K562 (cell line): ENCODE results near the gene PLAC1. TPM values are rescaled to one million over a fixed set of nuclear protein-coding genes. Genes with fewer than 3 reads are reported as not detected.

Experiments used
- ARHGAP35 ChIP-seq: fragments of 450-650 bp; IDR thresholded peaks from 2 replicates; pipeline ENCODE4 v1.6.1; 2018; ENCODE audit not compliant: partially characterized antibody
- ATF7 ChIP-seq: fragments of 450-650 bp; IDR thresholded peaks from 2 replicates; pipeline ENCODE4 v1.7.1; 2014; ENCODE audit warnings: mild to moderate bottlenecking, moderate library complexity
- EP300 ChIP-seq: IDR thresholded peaks from 2 replicates; pipeline ENCODE4 v1.6.1; 2012; ENCODE audit warnings: low read length, improper control_type of control experiment
- HSF4 ChIP-seq: fragments of 250-450 bp; sonication (Bioruptor Pico); IDR thresholded peaks from 2 replicates; pipeline ENCODE4 v2.1.2; 2022; ENCODE audit warnings: mild to moderate bottlenecking, moderate library complexity, borderline replicate concordance
- JUN ChIP-seq, 2 experiments: sonication (generic) in 1 of 2; formaldehyde crosslinking in 1 of 2; IDR thresholded peaks; 2 replicates each; pipeline versions ENCODE4 v1.6.1 to v1.8.0; 2012 to 2022; ENCODE audit warnings: borderline replicate concordance in 2 of 2, mild to moderate bottlenecking in 2 of 2, improper control_type of control experiment in 1 of 2, low read depth in 1 of 2, low read length in 1 of 2, missing genetic modification reagents in 1 of 2
- KLF10 ChIP-seq: fragments of 250-450 bp; sonication (Bioruptor Pico); IDR thresholded peaks from 2 replicates; pipeline ENCODE4 v1.6.1; 2021; ENCODE audit warnings: matching md5 sums
- MECOM ChIP-seq: fragments of 250-450 bp; sonication (Bioruptor Pico); IDR thresholded peaks from 2 replicates; pipeline ENCODE4 v1.8.0; 2022; ENCODE audit warnings: inconsistent platforms
- NBN ChIP-seq: fragments of 450-650 bp; IDR thresholded peaks from 2 replicates; pipeline ENCODE4 v1.6.1; 2016; ENCODE audit warnings: low read depth, mild to moderate bottlenecking
- PHF21A ChIP-seq: fragments of 450-650 bp; IDR thresholded peaks from 2 replicates; pipeline ENCODE4 v1.6.1; 2017; ENCODE audit warnings: low read depth, borderline replicate concordance
- SMARCC2 ChIP-seq: fragments of 450-650 bp; IDR thresholded peaks from 2 replicates; pipeline ENCODE4 v1.6.1; 2017; ENCODE audit warnings: antibody characterized with exemption, moderate library complexity, mild to moderate bottlenecking, low read depth
- SNRNP70 ChIP-seq: fragments of 200-400 bp; formaldehyde crosslinking; optimal IDR thresholded peaks from 2 replicates; pipeline ENCODE3; 2017; ENCODE audit warnings: low read depth, low read length
- TEAD1 ChIP-seq, 2 experiments: fragments of 450-650 bp in 1 of 2; sonication (generic) in 1 of 2; formaldehyde crosslinking; IDR thresholded peaks; 2 replicates each; pipeline versions ENCODE4 v1.4.0 to v1.8.0; 2020 to 2022; ENCODE audit warnings: mild to moderate bottlenecking in 2 of 2, missing genetic modification reagents in 1 of 2
- TOE1 ChIP-seq, 2 experiments: fragments of 450-650 bp in 1 of 2; sonication (generic) in 1 of 2; formaldehyde crosslinking in 1 of 2; IDR thresholded peaks; 2 replicates each; pipeline versions ENCODE4 v1.7.1 to v1.8.0; 2016 to 2022; ENCODE audit warnings: borderline replicate concordance in 2 of 2, mild to moderate bottlenecking in 2 of 2, antibody characterized with exemption in 1 of 2, inconsistent platforms in 1 of 2, low read depth in 1 of 2, missing genetic modification reagents in 1 of 2, moderate library complexity in 1 of 2
- TSC22D4 ChIP-seq: fragments of 450-650 bp; IDR thresholded peaks from 2 replicates; pipeline ENCODE4 v1.6.1; 2016; ENCODE audit warnings: missing genetic modification characterization, missing biosample characterization, control low read depth
- XRCC5 ChIP-seq: fragments of 200-400 bp; formaldehyde crosslinking; IDR thresholded peaks from 2 replicates; pipeline ENCODE4 v1.6.1; 2017; ENCODE audit warnings: low read depth, mild to moderate bottlenecking, low read length
- ZNF57 ChIP-seq: fragments of 450-650 bp; formaldehyde crosslinking; IDR thresholded peaks from 2 replicates; pipeline ENCODE4 v1.4.0; 2020; ENCODE audit warnings: mild to moderate bottlenecking, moderate library complexity
- ZNF584 ChIP-seq: fragments of 200-800 bp; sonication (Bioruptor generic); IDR thresholded peaks from 2 replicates; pipeline ENCODE4 v1.6.1; 2016; ENCODE audit warnings: low read depth, mild to moderate bottlenecking, missing genetic modification characterization, missing compliant biosample characterization
- ZNF75A ChIP-seq: fragments of 450-650 bp; formaldehyde crosslinking; IDR thresholded peaks from 2 replicates; pipeline ENCODE4 v1.4.0; 2020; ENCODE audit warnings: mild to moderate bottlenecking
- polyA plus RNA-seq, 8 experiments: library from polyadenylated mRNA; depleted of rRNA in 4 of 8; stranded (reverse) in 5 of 8; unstranded in 3 of 8; fragments of >200 nt; fragmentation: Nextera tagmentation in 2 of 8; fragmentation: Illumina TruSeq in 1 of 8; extraction: Ambion mirVana in 2 of 8; extraction: Trizol in 1 of 8; gene quantifications; 2 replicates each; pipeline versions ENCODE4 v1.2.1 to v1.2.3, GENCODE V29; 2011 to 2014; ENCODE audit warnings: inconsistent platforms in 1 of 8, missing spikeins in 1 of 8
- total RNA-seq, 7 experiments: library from RNA; depleted of rRNA in 6 of 7; stranded (reverse); fragments of >200 nt in 6 of 7; fragmentation: Illumina TruSeq in 2 of 7; extraction: Trizol in 2 of 7; gene quantifications; 2 replicates each; pipeline versions ENCODE4 v1.2.1 to v1.2.3, GENCODE V29; 2011 to 2021; ENCODE audit warnings: low replicate concordance in 1 of 7
- TF ChIP-seq, protein P1 (sequence below): IDR thresholded peaks from 2 replicates; pipeline ENCODE4 v1.6.1; 2016; ENCODE audit warnings: missing genetic modification characterization, missing compliant biosample characterization
- TF ChIP-seq, protein P2 (sequence below): IDR thresholded peaks from 3 replicates; pipeline ENCODE4 v1.6.1; 2011; ENCODE audit warnings: borderline replicate concordance, mild to moderate bottlenecking; ENCODE audit not compliant: insufficient read length, insufficient read depth
- TF ChIP-seq, protein P3 (sequence below), 2 experiments: fragments of 450-650 bp in 1 of 2; IDR thresholded peaks; 2 replicates each; pipeline ENCODE4 v1.6.1; 2011 to 2017; ENCODE audit warnings: low read depth in 2 of 2, antibody characterized with exemption in 1 of 2, borderline replicate concordance in 1 of 2, low read length in 1 of 2, mild to moderate bottlenecking in 1 of 2, mixed read lengths in 1 of 2; ENCODE audit not compliant: control insufficient read depth in 1 of 2

The PLAC1 gene
- total and polyA plus RNA-seq, 9 of the 15 experiments (the other 6 are each of a cell fraction or from before 2014, with no cell fraction given), result 0.82 to 9.1 (median 1.7) TPM

DNA sequence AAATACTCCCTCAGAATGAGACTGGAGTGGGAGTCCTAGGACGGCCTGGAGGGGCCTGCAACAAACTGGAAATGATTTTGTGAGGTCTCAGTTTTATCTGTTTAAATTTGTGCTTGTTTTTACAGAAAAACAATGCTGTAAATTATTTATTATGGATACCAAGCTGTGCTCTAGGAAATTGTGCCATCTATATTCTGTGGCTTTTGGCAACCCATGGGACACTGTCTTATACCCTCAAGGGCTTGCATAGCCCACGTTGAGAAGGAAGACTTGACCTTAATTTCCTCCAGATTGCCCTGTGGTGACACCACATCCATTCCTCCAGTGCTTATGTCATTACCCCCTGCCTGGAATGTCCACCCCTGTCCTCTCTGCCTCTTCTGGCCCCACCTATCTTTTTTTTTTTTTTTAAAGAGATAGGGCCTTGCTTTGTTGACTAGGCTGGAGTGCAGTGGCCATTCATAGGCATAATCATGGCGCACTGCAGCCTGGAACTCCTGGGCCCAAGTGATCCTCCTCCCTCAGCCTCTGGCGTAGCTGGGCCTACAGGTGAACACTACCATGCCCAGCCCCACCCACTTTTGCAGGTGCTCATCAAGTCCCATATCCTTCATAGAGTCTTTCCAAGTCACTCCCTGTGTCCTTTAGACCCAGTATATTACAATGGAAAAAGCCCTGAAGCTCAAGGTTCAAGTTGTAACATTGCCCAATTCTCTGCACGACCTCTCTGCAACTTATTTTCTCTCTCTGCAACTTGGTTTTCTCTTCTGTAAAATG, 120.9 kb downstream of the PLAC1 start (continued):
- peak; percentile 43; the same call in 1 of the 2 replicates for TF ChIP-seq ATF7
- TF ChIP-seq ZNF57 (CRISPR knock-in tag), result no peak
- TF ChIP-seq MECOM (CRISPR knock-in tag), result no peak
- TF ChIP-seq PHF21A, result no peak
- TF ChIP-seq KLF10 (CRISPR knock-in tag), result no peak
- TF ChIP-seq, protein P1, sequence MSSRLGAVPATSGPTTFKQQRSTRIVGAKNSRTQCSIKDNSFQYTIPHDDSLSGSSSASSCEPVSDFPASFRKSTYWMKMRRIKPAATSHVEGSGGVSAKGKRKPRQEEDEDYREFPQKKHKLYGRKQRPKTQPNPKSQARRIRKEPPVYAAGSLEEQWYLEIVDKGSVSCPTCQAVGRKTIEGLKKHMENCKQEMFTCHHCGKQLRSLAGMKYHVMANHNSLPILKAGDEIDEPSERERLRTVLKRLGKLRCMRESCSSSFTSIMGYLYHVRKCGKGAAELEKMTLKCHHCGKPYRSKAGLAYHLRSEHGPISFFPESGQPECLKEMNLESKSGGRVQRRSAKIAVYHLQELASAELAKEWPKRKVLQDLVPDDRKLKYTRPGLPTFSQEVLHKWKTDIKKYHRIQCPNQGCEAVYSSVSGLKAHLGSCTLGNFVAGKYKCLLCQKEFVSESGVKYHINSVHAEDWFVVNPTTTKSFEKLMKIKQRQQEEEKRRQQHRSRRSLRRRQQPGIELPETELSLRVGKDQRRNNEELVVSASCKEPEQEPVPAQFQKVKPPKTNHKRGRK (tag), result no peak
- TF ChIP-seq, protein P2, sequence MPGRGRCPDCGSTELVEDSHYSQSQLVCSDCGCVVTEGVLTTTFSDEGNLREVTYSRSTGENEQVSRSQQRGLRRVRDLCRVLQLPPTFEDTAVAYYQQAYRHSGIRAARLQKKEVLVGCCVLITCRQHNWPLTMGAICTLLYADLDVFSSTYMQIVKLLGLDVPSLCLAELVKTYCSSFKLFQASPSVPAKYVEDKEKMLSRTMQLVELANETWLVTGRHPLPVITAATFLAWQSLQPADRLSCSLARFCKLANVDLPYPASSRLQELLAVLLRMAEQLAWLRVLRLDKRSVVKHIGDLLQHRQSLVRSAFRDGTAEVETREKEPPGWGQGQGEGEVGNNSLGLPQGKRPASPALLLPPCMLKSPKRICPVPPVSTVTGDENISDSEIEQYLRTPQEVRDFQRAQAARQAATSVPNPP, result no peak
- TF ChIP-seq SMARCC2, result no peak
- TF ChIP-seq ZNF75A, result no peak
- 0 out of 2 replicates have a peak, but pooled peaks have one; percentile 3 for TF ChIP-seq TOE1 (IDR thresholded peaks at IDR 0.05; ENCODE audit: borderline replicate concordance)
- no peak for TF ChIP-seq TOE1 (CRISPR knock-in tag; IDR thresholded peaks at IDR 0.05; ENCODE audit: borderline replicate concordance, low read depth)
- TF ChIP-seq JUN (IDR thresholded peaks at IDR 0.05; ENCODE audit: borderline replicate concordance, low read depth, low read length), result peak; percentile 53; the same call in 1 of the 2 replicates
- no peak for TF ChIP-seq JUN (CRISPR knock-in tag; IDR thresholded peaks at IDR 0.05; ENCODE audit: borderline replicate concordance)
- no peak for TF ChIP-seq ARHGAP35
- TF ChIP-seq TSC22D4, result no peak
- TF ChIP-seq NBN, result no peak
- TF ChIP-seq SNRNP70, result no peak
- TF ChIP-seq TEAD1 (CRISPR knock-in tag; IDR thresholded peaks at IDR 0.05), result 0 out of 4 replicates have a peak, but pooled peaks of 1 of the 2 experiments have one; percentile 5
- TF ChIP-seq, protein P3, sequence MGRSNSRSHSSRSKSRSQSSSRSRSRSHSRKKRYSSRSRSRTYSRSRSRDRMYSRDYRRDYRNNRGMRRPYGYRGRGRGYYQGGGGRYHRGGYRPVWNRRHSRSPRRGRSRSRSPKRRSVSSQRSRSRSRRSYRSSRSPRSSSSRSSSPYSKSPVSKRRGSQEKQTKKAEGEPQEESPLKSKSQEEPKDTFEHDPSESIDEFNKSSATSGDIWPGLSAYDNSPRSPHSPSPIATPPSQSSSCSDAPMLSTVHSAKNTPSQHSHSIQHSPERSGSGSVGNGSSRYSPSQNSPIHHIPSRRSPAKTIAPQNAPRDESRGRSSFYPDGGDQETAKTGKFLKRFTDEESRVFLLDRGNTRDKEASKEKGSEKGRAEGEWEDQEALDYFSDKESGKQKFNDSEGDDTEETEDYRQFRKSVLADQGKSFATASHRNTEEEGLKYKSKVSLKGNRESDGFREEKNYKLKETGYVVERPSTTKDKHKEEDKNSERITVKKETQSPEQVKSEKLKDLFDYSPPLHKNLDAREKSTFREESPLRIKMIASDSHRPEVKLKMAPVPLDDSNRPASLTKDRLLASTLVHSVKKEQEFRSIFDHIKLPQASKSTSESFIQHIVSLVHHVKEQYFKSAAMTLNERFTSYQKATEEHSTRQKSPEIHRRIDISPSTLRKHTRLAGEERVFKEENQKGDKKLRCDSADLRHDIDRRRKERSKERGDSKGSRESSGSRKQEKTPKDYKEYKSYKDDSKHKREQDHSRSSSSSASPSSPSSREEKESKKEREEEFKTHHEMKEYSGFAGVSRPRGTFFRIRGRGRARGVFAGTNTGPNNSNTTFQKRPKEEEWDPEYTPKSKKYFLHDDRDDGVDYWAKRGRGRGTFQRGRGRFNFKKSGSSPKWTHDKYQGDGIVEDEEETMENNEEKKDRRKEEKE (IDR thresholded peaks at IDR 0.05; ENCODE audit: borderline replicate concordance in 1 of 2, control insufficient read depth in 1 of 2, low read depth in 2 of 2, low read length in 1 of 2), result no peak
- TF ChIP-seq EP300, result peak; percentile 31; the same call in 1 of the 2 replicates
- no peak for TF ChIP-seq XRCC5
- no peak for TF ChIP-seq ZNF584
- TF ChIP-seq HSF4 (CRISPR knock-in tag), result no peak
